CD4-positive, alpha-beta T cell treated with Interleukin-4 for 1 hour (primary cell): ENCODE measurements around the gene FGF1.

Source experiments
- DNase-seq, 2 donors: peaks; one replicate each; pipeline ENCODE4 v3.0.0-alpha.2; 2020 to 2022

Gene FGF1

DNA sequence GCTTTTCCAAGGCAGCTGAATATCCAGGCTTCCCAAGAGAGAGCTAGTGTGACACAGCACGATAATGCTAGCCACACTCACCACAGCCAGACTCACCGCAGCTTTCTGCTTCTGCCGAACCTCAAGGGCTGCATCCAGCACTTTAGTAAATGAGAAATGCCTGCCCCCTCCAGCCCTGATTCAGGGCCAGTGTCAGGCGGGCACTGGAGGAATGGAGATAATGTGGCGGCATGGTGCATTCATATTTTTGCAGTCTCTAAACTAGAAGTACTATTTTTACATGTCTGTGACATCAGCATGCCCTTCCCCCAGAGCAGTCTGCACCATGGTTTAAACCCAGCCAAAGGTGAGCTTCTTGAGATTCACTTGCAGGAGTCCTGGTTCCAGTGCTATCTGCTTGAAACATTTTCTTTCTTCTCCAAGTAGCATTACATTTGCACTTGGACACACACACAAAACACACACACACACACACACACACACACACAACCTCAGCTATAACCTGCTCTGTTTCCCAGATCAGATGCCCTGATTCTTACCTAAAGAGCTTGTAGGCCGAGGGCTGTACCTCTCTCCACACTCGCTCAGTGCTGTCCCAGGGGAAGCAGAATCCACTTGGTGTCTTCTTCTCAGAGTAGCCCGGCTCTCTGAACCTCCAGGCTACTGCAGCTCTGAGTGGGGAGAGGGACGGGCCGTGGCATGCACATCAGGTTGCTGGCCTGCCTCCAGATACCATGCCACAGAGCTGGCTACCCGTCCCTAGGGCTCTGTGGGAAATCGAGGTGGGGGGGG, at the start of gene FGF1:
Gene FGF1 (minus strand): TSS at position 673 of the 792 bp plus-strand sequence. CDS start 71,963 bp downstream, outside the sequence.
- no peak for DNase-seq

DNA sequence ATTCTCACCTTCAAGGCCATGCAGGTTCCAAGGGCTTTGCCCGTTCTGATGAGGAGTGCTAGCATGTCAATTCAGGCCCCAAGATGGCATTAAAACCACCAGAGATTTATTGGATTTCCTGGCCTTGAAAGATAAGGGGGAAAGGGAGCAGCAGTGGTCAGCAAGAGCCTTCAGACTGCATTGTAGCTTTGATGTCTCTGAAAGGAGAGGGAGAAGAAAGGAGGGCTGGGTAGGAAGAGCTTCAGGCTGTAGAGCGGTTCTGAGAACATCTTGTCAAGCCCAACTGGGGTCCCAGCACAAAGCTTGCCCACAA, 41.8 kb upstream of the FGF1 start:
- DNase-seq = no peak

DNA sequence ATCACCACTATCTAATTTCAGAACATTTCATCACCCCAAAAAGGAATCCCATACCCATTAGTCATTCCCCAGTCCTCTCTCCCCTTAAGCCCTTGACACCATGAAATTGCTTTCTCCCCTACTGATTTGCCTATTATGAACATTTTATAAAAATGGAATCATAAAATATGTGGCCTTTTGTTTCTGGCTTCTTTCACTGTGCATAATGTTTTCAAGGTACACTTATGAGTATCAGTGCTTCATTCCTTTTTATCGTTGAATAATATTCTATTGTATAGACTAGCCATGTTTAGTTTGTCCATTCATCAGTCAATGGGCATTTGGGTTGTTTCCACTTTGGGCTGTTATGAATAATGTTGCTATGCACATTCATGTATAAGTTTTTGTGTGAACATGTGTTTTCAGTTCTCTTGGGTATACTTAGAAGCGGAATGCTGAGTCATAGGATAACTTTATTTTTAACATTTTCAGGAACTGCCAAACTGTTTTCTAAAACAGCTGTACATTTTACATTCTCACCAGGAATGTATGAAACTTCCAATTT, 40.4 kb upstream of the FGF1 start:
- no peak for DNase-seq

DNA sequence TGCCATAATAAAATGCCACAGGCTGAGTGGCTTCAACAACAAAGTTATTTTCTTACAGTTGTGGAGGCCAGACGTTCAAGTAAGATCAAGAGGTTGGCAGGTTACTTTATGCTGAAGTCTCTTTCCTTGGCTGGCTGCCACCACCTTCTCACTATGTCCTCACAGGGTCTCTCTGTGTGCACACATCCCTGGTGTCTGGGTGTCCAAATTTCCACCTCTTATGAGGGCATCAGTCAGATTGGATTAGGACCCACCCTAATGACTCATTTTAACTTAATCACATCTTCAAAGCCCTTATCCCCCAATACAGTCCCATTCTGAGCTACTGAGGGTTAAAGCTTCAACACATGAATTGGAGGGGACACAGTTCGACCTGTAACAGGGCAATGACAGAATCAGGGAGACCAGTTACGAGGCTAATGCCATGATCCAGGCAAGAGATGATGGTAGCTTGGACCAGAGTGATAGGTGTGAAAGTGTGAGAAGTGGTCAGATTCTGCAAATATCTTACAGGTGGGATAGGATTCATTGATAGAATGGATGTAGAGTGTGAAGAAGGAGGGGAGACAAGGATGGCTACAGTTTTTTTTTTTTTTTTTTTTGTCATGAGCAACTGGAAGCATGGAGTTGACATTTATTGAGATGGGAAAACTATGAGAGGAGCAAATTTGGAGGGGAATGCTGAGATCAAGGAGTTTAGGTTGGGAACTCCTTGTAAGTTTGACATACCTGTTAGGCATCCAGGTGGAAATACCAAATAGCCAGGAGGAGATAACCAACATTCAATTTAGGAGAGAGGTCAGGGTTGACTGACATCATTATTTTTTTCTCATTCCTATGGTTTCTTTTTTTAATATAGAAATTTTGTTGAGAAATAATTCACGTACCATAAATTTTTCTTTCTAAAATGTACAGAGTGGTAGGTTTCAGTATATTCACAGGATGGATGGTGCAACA, 39.6 kb upstream of the FGF1 start:
- no peak for DNase-seq

DNA sequence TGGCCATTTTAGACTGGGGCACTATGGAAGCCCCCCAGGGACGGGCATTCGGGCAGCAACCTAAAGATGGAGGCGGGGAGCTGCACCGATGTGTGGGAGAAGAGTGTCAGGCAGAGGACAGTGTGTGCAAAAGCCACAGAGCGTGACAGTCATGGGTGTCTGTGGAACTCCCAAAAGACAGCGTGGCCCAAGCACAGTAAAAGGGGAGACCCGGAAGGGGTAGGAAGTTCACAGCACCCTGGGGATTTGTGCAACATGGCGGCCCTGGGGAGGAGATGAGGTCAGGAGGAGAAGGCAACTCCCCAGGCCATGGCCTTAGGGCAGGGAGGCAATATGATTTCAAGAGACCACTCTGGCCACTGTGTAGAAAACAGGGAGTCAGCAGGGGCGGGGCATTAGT, 38.9 kb upstream of the FGF1 start:
- DNase-seq = no peak

DNA sequence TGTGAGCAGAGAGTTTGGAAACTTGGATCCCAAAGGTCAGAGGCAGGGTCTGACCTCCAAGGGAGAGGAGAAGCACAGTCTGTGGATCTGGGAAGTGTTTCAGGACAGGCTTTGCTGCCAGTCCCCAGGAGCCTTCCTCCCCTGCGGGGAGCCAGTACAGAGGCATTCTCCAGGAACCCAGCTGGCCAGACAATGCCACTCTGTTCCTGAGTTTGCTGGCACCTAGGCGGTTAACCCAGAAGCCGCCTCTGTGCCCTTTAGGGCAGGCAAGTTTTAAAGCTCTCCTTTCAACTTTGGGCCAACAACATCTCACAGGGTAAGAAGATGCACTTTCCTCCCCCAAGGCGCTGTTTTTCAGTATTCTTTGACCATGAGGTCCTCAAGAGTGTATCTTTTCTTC, 37.0 kb upstream of the FGF1 start:
- DNase-seq = no peak

DNA sequence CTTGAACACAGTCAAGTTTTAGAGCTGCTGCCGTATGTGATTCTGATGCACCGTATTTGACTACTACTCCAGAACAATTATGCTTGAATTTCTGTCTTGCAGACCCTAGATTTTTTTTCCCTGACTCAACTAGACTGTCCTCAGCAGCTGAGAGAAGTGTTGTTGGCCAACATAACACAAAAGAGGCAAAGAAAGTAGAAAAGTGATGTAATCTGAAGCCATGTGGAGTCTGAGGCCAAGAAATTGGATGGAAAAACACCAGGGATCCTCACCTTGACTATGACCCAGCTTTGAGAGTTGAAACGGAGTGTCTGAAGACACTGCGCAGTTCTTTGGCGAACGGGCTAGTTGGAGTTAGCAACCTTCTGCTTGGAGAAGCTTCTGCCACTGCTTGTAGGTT, 36.3 kb upstream of the FGF1 start:
- no peak for DNase-seq

DNA sequence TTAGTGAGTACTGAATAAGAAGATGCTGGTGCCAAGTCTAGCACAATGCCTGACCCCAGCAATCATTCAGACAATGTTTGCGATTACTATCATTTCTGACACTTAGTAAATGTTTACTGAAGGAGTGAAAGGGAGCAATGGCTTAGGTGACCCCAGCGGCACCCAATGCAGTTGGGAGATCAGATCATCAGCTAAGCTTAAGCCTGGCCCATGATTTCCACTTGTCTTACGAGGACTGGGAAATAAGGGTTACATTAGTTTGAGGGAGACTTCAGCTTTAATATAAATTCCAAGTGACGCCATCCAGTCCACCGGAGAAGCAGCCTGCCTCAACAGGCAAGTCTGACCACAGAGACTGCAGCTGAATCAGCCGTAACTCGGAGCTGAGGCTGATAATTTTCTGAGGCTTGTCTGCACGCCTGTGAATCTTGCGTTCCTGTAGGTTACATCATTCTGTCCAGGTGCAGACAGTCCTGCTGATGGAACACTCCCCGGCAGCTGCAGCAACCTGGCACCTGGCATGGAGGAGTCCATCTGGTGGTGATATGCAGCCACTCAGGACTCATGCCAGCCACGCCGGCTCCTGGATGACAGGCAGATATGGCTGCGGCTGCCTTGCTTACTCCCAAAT, 34.9 kb upstream of the FGF1 start:
- no peak for DNase-seq

DNA sequence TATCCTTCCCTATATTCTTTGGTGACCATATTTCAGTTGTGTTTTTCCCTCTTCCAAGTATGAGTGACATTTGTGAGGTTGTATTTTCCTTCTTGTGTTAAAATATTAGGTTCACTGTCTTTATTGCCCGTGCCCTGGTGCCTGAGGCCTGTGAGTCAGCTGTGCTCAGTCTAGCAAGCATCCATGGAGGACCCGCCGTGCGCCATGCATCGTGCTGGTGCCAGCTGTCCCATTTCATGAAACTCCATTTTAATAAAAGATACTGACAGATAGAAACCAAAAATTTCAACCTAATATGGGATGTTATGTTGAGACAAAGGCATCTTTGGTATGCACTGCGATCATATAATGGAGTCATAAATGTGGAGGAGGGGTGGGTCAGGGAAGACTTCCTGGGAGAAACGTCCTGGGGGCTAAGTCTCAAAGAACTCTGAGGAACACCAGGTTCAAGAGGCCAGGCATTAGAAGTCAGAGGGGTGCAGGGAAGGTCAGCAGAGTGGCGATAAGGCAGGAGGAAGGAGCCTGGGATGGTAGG, 34.0 kb upstream of the FGF1 start:
- no peak for DNase-seq

DNA sequence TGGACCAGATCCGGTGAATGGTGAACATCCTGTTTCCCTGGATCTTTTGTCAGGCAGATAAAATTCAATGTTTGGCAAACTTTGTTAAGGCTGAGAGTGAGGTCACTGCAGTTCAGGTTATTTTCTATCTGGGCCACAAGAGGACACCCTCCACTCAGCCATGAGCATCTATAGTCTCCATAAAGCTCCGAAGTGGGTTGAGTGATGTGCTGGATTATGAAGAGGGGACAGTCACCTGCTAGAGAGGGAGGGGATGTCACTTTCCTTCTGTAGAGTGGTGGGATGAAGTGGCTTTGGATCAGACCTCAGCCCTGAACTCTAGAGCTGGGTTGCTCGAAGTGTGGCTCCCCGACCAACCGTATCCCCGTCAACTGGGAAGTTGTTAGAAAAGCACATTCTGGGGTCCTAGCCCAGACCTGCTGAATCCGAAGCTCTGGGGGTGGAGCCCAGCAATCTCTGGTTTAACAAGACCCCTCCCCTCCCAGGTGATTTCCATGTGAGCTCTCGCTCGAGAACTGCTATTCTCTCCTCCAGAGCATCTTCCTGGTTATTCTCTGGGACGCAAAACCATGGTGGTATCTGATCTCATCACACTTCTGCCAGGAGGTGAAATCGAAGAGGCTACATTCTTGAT, 31.8 kb upstream of the FGF1 start:
- peak; percentile 28 to 43 for DNase-seq

DNA sequence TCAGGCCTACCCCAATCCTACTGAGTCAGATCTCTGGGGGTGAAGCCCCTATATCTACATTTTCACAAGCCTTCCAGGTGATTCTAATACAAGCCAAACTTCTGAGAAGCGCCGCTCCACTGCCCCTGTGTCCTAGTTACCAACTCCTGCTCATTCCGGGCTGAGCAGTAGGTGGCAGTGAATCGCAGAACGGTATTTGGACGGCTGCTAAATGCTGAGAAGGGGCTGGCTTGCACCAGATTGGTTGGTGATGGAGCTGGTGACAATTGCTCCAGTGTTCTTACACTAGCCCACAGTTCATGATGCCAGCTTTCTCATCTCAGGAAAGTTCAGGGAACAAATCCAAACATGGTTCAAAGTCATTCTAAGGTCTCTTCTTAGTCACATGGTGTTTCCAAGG, 31.1 kb upstream of the FGF1 start:
- peak; percentile 26 to 32 for DNase-seq

DNA sequence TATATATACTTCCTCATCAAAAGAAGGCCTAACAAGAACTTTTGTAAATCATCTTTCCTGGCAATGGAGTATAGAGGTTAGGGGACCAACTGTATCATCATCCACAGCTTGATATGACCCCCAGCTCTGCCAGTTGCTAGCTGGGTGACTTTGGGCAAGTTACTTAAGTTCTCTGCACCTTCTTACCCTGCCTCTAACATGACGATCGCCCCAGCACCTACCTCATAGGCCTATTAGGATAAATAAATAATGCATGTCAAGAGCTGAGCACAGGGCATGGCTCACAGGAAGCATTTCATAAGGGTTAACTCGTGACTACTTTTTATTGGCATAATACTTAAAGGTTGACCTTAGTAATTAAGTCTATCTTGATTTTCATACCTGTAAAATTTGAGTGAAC, 29.4 kb upstream of the FGF1 start:
- DNase-seq = no peak

DNA sequence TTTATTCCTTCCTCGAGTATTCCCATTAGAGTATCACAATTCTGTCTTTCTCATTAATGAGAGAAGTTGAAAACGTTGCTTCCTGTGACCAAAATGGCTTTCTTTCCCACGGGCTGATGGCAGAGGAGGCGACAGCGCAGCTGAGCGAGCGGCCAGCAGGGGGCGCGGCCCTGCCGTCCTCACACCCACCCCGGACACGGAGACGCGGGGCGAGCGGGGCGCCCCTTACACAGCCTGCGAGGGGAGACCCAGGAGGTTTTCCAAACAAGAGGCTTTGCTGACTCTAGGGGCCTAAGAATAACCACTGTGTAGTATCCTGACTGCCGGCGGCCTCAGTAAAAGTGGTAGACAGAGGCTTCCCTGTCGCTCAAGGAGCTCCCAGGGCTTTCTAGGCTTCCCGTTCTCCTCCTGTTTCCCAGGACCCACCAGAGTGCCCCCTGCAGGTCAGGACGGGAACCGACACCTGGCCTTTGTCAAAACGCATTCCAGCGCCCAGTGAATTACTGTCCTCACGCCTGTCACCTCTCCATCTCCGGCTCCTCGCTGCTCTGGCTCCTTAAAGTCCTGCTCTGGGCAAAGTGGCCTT, 27.3 kb upstream of the FGF1 start:
- peak; percentile 84 to 86 for DNase-seq

DNA sequence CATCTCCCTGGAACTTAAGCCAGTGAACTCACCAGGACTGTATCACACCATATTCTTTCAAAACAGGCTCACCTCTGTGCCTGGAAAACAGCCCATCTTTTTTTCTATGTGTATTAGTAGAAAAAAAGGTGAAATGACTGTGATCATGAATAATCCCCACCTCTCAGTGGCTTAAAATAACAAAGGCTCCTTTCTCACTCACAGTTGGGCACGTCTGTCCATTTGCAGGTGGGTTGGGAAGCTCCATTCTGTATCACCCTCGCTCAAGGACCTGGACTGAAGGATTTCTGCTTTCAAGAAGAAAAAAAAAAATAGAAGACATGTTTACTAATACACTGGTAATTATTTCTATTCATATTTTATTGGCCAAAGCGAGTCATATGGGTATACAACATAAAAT, 17.3 kb upstream of the FGF1 start:
- no peak for DNase-seq

DNA sequence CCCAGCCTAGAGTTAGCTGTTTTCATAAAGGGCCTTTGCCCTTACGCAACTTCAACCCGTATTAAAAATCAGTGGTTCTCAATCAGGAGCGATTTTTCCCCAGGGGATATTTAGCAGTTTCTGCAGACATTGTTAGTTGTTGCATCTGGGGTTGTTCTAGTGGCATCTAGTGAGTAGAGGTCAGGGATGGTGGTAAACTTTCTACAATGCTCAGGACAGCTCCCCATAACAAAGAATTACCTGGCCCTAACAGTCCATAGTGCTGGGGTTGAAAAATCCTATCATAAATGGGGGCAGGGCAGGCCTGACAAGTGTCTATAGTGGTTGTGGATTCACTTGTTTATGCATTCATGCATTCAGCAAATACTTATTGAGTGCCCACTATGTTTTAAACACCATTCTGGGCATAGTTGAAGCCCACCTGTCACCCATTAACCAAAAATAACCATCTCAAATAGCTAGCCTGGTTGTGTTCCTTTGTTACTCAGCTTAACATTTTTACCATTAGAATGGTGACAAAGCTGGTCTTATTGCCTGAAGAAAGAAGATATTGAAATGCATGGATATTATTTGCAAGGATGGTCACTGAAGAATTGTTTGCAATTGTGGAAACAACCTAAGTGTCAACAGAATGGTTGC, 15.9 kb upstream of the FGF1 start:
- no peak for DNase-seq

DNA sequence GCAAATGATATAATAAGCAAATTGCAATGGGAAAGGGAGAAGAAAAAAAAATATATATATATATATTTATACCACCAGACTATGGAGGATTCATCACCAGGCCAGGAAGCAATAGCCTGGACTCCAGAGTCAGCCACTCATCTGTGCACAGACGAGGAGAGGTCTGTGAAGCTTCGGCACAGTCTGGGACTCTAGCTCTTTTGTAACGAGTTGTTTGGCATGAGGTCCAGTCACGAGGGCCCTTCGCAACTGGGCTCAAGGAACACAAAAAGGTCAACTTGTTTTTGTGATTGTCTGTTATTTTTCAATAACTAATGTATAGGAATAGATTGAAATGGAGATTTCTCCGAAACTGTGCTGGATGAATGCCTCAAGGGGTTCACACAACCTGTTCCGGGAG, 14.7 kb upstream of the FGF1 start:
- DNase-seq = no peak

DNA sequence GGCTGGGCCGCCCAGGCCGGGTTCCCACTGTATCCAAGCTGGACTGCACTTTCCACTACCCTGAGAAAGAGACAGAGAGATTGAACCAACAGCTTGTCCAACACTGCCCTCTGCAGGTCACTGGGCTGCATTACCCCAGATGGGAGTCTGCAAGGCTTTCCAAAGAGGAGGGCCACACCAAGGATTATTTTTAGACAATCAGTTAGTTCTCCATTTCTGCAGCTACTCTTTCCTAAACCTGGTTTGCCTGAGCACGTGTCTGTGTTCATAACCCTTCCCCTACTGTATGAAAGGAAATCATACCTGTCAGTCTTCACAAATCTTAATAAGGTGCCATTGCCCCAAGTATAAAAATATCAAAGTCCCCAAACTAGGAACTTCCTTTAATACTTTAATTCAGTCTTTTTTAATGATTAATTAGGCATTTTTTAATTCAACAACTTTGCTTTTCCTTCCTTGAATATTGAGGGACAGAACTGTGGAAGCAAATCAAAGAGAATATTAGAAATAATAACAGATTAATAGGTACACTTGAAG, 13.4 kb upstream of the FGF1 start:
- peak; percentile 72 to 73 for DNase-seq

DNA sequence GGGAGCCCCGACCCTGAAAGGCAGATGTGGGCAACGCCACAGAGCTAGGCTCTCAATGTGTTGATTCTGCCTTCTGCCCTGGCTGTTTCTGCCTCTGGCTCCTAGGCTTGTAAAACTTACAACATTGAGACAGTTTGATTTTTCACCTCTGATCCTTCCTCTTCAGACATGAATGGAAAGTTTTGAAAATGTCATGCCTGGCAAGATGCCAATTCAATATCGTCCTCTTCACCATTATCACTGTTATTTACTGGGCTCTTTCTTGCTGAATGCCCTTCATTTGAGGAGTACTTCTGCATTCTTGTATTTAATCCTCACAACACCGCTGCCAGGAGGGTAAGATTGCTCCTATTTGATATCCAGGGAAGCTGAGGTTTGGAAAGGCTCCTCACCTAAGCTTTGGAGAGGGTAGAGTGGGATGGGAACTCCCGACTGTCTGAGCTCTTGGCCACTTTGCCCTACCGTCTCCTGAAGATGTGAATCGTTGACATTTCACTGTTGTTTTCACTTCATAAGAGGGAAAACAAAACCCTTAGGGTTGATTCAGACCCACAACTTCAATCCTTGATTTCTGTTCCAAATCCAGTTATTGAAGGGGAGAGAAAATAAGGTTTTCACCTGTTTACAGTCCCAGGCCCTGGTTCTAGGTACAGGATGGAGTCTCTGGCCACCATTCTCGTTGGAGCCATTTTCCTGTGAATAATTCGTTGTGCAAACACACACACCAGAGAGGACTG, 12.7 kb upstream of the FGF1 start:
- no peak for DNase-seq

DNA sequence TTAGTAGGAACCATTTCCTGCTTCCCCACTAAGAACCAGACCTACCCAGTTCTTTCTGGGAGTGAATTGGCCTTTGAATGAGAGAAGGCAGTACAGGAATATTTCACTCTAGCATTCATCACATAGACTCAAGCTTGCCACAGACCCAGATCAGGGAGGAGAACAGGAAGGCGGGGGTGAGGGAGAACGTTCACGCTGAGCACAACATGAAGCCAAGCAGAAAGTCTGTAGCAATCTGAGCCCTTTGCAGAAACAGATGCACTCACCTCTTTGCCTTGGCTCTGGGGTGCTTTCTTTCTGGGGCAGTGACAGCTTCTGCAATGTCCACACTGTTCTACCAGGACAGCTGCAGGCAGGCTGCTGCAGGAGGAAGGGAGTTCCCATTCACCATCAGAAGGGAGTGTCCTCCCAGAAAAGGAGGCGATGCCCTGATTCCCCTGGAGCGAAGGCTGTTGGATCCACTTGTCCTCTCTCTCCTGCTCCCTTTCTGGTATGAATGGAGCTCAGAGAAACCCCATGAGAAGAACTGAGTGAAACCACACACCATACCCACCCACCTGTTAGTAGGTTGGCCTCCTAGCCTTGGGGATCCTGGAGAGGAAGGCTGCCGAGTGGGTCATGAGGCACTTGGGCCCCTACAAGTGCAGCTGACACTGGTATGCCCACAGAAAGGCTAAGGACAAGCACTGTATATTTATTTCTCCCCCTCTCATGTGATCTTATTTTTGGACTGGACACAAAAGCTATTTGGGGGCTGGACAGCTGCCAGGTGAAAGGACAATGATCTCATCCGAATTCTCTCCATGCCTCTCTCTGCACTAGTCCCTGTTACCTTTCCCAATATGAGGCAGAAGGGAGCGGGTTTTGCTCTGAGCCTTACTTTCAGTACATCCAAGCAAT, 11.7 kb upstream of the FGF1 start:
- DNase-seq = no peak

DNA sequence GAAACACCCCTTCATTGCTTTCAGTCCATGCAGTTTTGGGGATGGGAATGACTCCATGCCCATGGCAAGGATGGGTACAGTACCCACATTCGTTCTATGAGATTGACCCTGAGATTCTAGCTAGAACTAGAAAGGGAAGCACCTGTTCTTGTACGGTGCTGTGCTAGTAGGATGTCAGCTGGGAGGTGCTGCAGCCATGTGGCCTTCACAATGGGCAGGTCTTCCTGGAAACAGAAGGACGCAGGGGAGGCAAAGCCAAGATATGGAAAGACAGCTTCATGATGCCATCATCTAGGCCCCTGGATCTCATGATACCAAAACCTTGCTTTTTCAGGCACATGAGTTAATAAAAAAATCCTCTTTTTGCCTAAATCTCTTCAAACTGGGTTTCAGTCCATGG, 10.5 kb upstream of the FGF1 start:
- DNase-seq = no peak
